Smooth muscle cell (in vitro differentiated cells): ENCODE measurements around the gene SLC37A4. TPM values are rescaled to one million over a fixed set of nuclear protein-coding genes. Genes with fewer than 3 reads are reported as not detected.
"Not testable (repeated sequence)": the region's sequence is repeated elsewhere in the genome, so short reads cannot be mapped to it uniquely, and the experiment has no call there.

ENCODE experiments used
- DNase-seq: peaks from one replicate; lab custom pipeline; 2025; ENCODE audit not compliant: unreplicated experiment; lab: John Stamatoyannopoulos, UW
- H2AFZ ChIP-seq: fragments of 200-600 bp; sonication (generic); 2 replicates; pipeline ENCODE4 v1.6.0; 2016; ENCODE audit warnings: antibody characterized with exemption, low read depth, mild to moderate bottlenecking
- H3F3A ChIP-seq: fragments of 200-600 bp; sonication (generic); 2 replicates; pipeline ENCODE4 v1.6.0; 2017; ENCODE audit warnings: antibody characterized with exemption, low read depth
- H3K27ac ChIP-seq: fragments of 200-600 bp; sonication (generic); 2 replicates; pipeline ENCODE4 v1.5.1; 2016; ENCODE audit warnings: low read depth, mild to moderate bottlenecking
- H3K27me3 ChIP-seq: fragments of 200-600 bp; sonication (generic); 2 replicates; pipeline ENCODE4 v1.6.1; 2016; ENCODE audit warnings: low read depth, mild to moderate bottlenecking
- H3K36me3 ChIP-seq: fragments of 200-600 bp; sonication (generic); 2 replicates; pipeline ENCODE4 v1.5.1; 2016; ENCODE audit warnings: low read depth
- H3K4me1 ChIP-seq: fragments of 200-600 bp; sonication (generic); 2 replicates; pipeline ENCODE4 v1.5.1; 2016; ENCODE audit warnings: low read depth
- H3K4me2 ChIP-seq: fragments of 200-600 bp; sonication (generic); 2 replicates; pipeline ENCODE4 v1.6.0; 2016; ENCODE audit warnings: mild to moderate bottlenecking
- H3K4me3 ChIP-seq: fragments of 200-600 bp; sonication (generic); 2 replicates; pipeline ENCODE4 v1.5.1; 2016; ENCODE audit warnings: mild to moderate bottlenecking
- H3K79me2 ChIP-seq: fragments of 200-600 bp; sonication (generic); 2 replicates; pipeline ENCODE4 v1.6.0; 2016; ENCODE audit warnings: low read depth, mild to moderate bottlenecking
- H3K9ac ChIP-seq: fragments of 200-600 bp; sonication (generic); 2 replicates; pipeline ENCODE4 v1.6.0; 2016; ENCODE audit warnings: low read depth
- H3K9me3 ChIP-seq: fragments of 200-600 bp; sonication (generic); replicated peaks from 2 replicates; pipeline ENCODE4 v1.5.1; 2016; ENCODE audit warnings: low read depth
- H4K20me1 ChIP-seq: fragments of 200-600 bp; sonication (generic); 2 replicates; pipeline ENCODE4 v1.6.0; 2016; ENCODE audit warnings: low read depth
- WGBS: methylation state at CpG from one replicate; pipeline ENCODE4 v1.1.7; 2016; ENCODE audit warnings: low lambda C conversion rate; 5-methylcytosine and 5-hydroxymethylcytosine counted together
- polyA plus RNA-seq: library from polyadenylated mRNA; unstranded; fragments of >200 nt; fragmentation: Nextera tagmentation; extraction: Ambion mirVana; gene quantifications from 2 replicates; pipeline ENCODE4 v1.2.1, GENCODE V29; 2016
- total RNA-seq: library from RNA; depleted of rRNA; stranded (reverse); fragments of >200 nt; gene quantifications from 2 replicates; pipeline ENCODE4 v1.2.3, GENCODE V29; 2014
- TF ChIP-seq, protein P1 (sequence below): fragments of 200-600 bp; sonication (generic); IDR thresholded peaks from 2 replicates; pipeline ENCODE4 v1.5.1; 2017; ENCODE audit warnings: borderline replicate concordance, mild to moderate bottlenecking, antibody characterized with exemption; ENCODE audit not compliant: insufficient read depth, poor library complexity, severe bottlenecking

The SLC37A4 gene
- total and polyA plus RNA-seq, 2 experiments from 2014 or later, result 22.3 to 22.8 TPM

DNA sequence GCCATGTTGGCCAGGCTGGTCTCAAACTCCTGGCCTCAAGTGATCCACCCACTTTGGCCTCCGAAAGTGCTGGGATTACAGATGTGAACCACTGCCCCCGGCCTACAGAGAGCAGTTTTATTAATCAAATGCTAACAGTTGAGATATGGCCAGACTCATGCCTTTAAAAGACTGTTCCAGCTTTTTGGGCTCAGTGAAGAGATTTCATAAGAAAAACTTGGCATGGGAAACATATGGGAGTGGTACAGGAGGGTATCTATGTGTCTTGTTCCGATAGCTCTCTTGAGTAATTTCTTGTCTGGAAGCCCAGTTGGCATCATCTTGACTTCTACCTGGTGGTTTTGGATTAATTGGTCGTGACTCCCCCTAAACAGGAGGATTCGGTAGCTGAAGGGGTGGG lies 8.2 kb upstream of the SLC37A4 start:
- DNase-seq, result no peak
- no peaks in the 10 kb centered on the region for H3K79me2 ChIP-seq
- H3K9ac ChIP-seq, result no peak overlapping the region
- no peak overlapping the region for H2AFZ ChIP-seq
- 91% methylated on average over 5 of the region's 5 CpGs for WGBS
- H4K20me1 ChIP-seq, result no peaks in the 10 kb centered on the region
- H3K27ac ChIP-seq, result no peak overlapping the region
- TF ChIP-seq, protein P1, sequence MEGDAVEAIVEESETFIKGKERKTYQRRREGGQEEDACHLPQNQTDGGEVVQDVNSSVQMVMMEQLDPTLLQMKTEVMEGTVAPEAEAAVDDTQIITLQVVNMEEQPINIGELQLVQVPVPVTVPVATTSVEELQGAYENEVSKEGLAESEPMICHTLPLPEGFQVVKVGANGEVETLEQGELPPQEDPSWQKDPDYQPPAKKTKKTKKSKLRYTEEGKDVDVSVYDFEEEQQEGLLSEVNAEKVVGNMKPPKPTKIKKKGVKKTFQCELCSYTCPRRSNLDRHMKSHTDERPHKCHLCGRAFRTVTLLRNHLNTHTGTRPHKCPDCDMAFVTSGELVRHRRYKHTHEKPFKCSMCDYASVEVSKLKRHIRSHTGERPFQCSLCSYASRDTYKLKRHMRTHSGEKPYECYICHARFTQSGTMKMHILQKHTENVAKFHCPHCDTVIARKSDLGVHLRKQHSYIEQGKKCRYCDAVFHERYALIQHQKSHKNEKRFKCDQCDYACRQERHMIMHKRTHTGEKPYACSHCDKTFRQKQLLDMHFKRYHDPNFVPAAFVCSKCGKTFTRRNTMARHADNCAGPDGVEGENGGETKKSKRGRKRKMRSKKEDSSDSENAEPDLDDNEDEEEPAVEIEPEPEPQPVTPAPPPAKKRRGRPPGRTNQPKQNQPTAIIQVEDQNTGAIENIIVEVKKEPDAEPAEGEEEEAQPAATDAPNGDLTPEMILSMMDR, result no peak
- H3K4me3 ChIP-seq, result no peak overlapping the region
- no peaks in the 10 kb centered on the region for H3K36me3 ChIP-seq
- H3F3A ChIP-seq, result no peaks in the 10 kb centered on the region
- no peaks in the 10 kb centered on the region for H3K9me3 ChIP-seq
- H3K4me1 ChIP-seq, result no peaks in the 10 kb centered on the region
- H3K4me2 ChIP-seq, result no peak overlapping the region
- no peaks in the 10 kb centered on the region for H3K27me3 ChIP-seq

- Histone ChIP-seq H3F3A (no peaks in the 10 kb centered on the region), H4K20me1 (no peaks in the 10 kb centered on the region), H3K27me3 (no peaks in the 10 kb centered on the region), H3K4me1 (peaks cover 2% of the 10 kb centered on the region), H3K9me3 (no peaks in the 10 kb centered on the region), H3K79me2 (no peaks in the 10 kb centered on the region), H2AFZ (no peak overlapping the region), H3K36me3 (no peaks in the 10 kb centered on the region), H3K4me2 (no peak overlapping the region), H3K4me3 (no peak overlapping the region), H3K9ac (no peak overlapping the region), H3K27ac (no peak overlapping the region)
- DNase-seq, result no peak
- TF ChIP-seq, protein P1, result no peak
- 88% methylated on average over 3 of the region's 3 CpGs for WGBS
Measured at GRCh38 chr11:119034813-119035212, 4.1 kb upstream of the SLC37A4 start.

GRCh38 chr11:119033421-119033820 lies 2.7 kb upstream of the SLC37A4 start:
- not testable (repeated sequence) for H3K9ac ChIP-seq, H3F3A ChIP-seq, H3K9me3 ChIP-seq, H4K20me1 ChIP-seq, H3K79me2 ChIP-seq, H3K27ac ChIP-seq, H3K36me3 ChIP-seq, H3K4me2 ChIP-seq, DNase-seq, H3K4me3 ChIP-seq, H3K27me3 ChIP-seq, H2AFZ ChIP-seq
- 91% methylated on average over 10 of the region's 10 CpGs for WGBS
- H3K4me1 ChIP-seq, result peaks cover 16% of the 10 kb centered on the region

DNA sequence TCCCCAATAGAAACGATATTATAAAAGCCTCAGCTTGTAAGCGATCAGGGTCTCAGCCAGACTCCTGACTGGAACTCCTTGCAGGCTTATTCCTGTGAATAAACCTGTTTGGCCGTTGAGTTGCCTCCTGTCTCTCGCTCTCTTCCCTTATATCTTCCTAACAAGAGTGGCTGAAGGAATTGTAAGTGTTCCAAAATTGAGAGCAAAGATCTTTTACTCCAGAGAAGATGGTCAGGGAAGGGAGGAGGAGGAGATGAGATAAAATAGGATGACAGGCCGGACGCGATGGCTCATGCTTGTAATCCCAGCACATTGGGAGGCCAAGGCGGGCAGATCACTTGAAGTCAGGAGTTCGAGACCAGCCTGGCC lies 1.2 kb upstream of the SLC37A4 start:
- Histone ChIP-seq H3K36me3 (no peaks in the 10 kb centered on the region), H3F3A (peaks cover 6% of the 10 kb centered on the region), H3K27me3 (no peaks in the 10 kb centered on the region), H3K4me3 (no peak overlapping the region), H3K27ac (no peak overlapping the region), H2AFZ (peak overlapping the region; percentile 51), H3K9ac (no peak overlapping the region), H3K9me3 (no peaks in the 10 kb centered on the region), H3K79me2 (no peaks in the 10 kb centered on the region), H3K4me1 (peaks cover 17% of the 10 kb centered on the region), H4K20me1 (no peaks in the 10 kb centered on the region), H3K4me2 (no peak overlapping the region)
- no peak for DNase-seq
- WGBS, result 86% methylated on average over 9 of the region's 9 CpGs
- TF ChIP-seq, protein P1, result no peak
